K562 (cell line): ENCODE measurements around the gene CD70.

Source experiments
- ATF3 ChIP-seq, 2 experiments: fragments of 450-650 bp in 1 of 2; sonication (generic) in 1 of 2; formaldehyde crosslinking in 1 of 2; IDR thresholded peaks in 1 of 2; conservative IDR thresholded peaks in 1 of 2; 2 replicates each; pipeline versions ENCODE4 v1.6.1 to v1.8.1; 2016 to 2023; ENCODE audit warnings: mild to moderate bottlenecking in 2 of 2, moderate library complexity in 2 of 2, inconsistent platforms in 1 of 2, missing genetic modification reagents in 1 of 2
- ELF4 ChIP-seq: fragments of 450-650 bp; formaldehyde crosslinking; IDR thresholded peaks from 2 replicates; pipeline ENCODE4 v1.4.0; 2022; ENCODE audit warnings: missing genetic modification characterization
- GABPB1 ChIP-seq: sonication (generic); formaldehyde crosslinking; IDR thresholded peaks from 2 replicates; pipeline ENCODE4 v1.8.0; 2022; ENCODE audit warnings: mild to moderate bottlenecking, missing genetic modification reagents
- HDAC6 ChIP-seq: IDR thresholded peaks from 2 replicates; pipeline ENCODE4 v1.6.1; 2012; ENCODE audit warnings: low read depth, mild to moderate bottlenecking, control low read depth, inconsistent platforms, low read length, moderate library complexity
- SMARCE1 ChIP-seq: fragments of 450-650 bp; IDR thresholded peaks from 2 replicates; pipeline ENCODE4 v1.7.1; 2016; ENCODE audit warnings: mild to moderate bottlenecking
- SMC3 ChIP-seq: conservative IDR thresholded peaks from 2 replicates; pipeline ENCODE4 v1.6.1; 2011; ENCODE audit warnings: low read depth, low read length, improper control_type of control experiment; ENCODE audit not compliant: insufficient read depth
- SP1 ChIP-seq: sonication (generic); formaldehyde crosslinking; IDR thresholded peaks from 2 replicates; pipeline ENCODE4 v1.8.1; 2022; ENCODE audit warnings: mild to moderate bottlenecking, missing genetic modification reagents
- ZNF12 ChIP-seq: sonication (generic); formaldehyde crosslinking; IDR thresholded peaks from 2 replicates; pipeline ENCODE4 v1.4.0; 2020; ENCODE audit warnings: mild to moderate bottlenecking, missing genetic modification reagents
- ZNF140 ChIP-seq: fragments of 250-450 bp; sonication (Bioruptor Pico); IDR thresholded peaks from 2 replicates; pipeline ENCODE4 v1.8.0; 2021; ENCODE audit warnings: moderate library complexity, mild to moderate bottlenecking, inconsistent platforms
- ZNF668 ChIP-seq: fragments of 250-450 bp; sonication (Bioruptor Pico); IDR thresholded peaks from 2 replicates; pipeline ENCODE4 v1.8.0; 2022; ENCODE audit warnings: mild to moderate bottlenecking, inconsistent platforms

- TF ChIP-seq ELF4 (CRISPR knock-in tag) (no peak), SP1 (CRISPR knock-in tag) (no peak), SMARCE1 (peak; percentile 31; the same call in 1 of the 2 replicates), ZNF12 (CRISPR knock-in tag) (no peak), GABPB1 (CRISPR knock-in tag) (no peak), ATF3 (IDR thresholded peaks at IDR 0.05) (peak; percentile 93), ATF3 (CRISPR knock-in tag; conservative IDR thresholded peaks at IDR 0.05) (no peak), ZNF668 (CRISPR knock-in tag) (no peak), SMC3 (no peak), HDAC6 (no peak), ZNF140 (CRISPR knock-in tag) (no peak)
Measured at GRCh38 chr19:6639439-6639838, 48.5 kb upstream of the CD70 start.
